Measurements from ENCODE around the gene MAP3K13.

Gene MAP3K13

DNA sequence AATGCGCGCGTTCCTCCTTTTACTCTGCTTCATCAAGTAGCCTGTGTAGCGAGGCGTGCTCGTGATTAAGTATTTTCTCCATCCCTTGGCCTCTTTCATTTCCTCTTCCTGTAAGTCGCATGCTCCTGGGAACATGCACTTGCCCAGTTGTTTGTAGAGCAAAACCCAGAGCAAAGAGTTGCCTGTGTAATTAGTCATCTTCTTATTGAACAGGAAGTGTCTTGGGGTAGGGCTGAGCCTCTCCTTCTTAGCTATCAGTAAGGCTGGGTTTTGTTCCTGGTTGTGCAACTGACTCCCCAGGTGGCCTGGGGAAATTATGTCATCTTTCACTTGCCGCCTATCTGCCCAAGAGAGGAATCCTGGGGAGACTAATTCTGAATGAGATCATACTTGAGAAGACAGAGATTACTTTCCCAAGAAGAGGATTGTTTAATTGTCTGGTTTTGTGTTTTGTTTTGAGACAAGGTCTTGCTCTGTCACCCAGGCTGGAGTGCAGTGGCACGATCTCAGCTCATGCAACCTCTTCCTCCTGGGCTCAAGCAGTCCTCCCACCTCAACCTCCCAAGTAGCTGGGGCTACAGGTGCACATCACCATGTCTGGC is 174.5 kb downstream of the MAP3K13 start:
- H3K27ac ChIP-seq (ENCODE audit: low read depth in 2 of 2, low read length in 2 of 2), result peak overlapping the region; percentile 91 to 94
- H3K9ac ChIP-seq (ENCODE audit: low read depth in 1 of 2, low read length in 2 of 2), result peak overlapping the region; percentile 43 to 58
- H3K4me1 ChIP-seq (ENCODE audit: control insufficient read depth in 2 of 2, insufficient read depth in 2 of 2, low read length in 2 of 2), result peaks cover 5 to 11% of the 10 kb centered on the region in 2 donors
- H3K9me3 ChIP-seq (ENCODE audit: control insufficient read depth in 2 of 2, low read length in 2 of 2), result no peaks in the 10 kb centered on the region
- H3K27me3 ChIP-seq (ENCODE audit: control insufficient read depth in 2 of 2, insufficient read depth in 2 of 2, low read length in 2 of 2), result no peaks in the 10 kb centered on the region
- H3K36me3 ChIP-seq (ENCODE audit: control insufficient read depth in 2 of 2, insufficient read depth in 2 of 2, low read length in 2 of 2), result peaks cover 0 to 8% of the 10 kb centered on the region in 2 donors
- peak overlapping the region in 1 of 2 donors; percentile 31 for H3K4me3 ChIP-seq (ENCODE audit: low read length in 2 of 2)

All from mucosa of rectum (tissue), 2 donors.